GM12872 (cell line): ENCODE measurements around the gene ZNF484.
A peak's percentile ranks its signal among the peaks of the same experiment; 100 is the strongest.

Experiments
- CTCF ChIP-seq: IDR thresholded peaks from 3 replicates; pipeline ENCODE4 v1.5.1; 2011; ENCODE audit warnings: low read depth, mild to moderate bottlenecking, low read length, moderate library complexity; ENCODE audit not compliant: insufficient read depth

The ZNF484 gene

GRCh38 chr9:92820964-92821363 lies 56.9 kb downstream of the ZNF484 start:
- no peak for TF ChIP-seq CTCF

GRCh38 chr9:92808726-92809451 lies 68.9 kb downstream of the ZNF484 start:
- peak; percentile 26 for TF ChIP-seq CTCF

GRCh38 chr9:92807757-92808725 lies 69.8 kb downstream of the ZNF484 start:
- TF ChIP-seq CTCF, result no peak

- no peak for TF ChIP-seq CTCF
Measured at GRCh38 chr9:92807031-92807756, 70.6 kb downstream of the ZNF484 start.

- no peak for TF ChIP-seq CTCF
Measured at GRCh38 chr9:92804727-92805126, 73.1 kb downstream of the ZNF484 start.

GRCh38 chr9:92798358-92798757 lies 79.5 kb downstream of the ZNF484 start:
- TF ChIP-seq CTCF, result no peak
